Mononuclear cell (primary cell): Measurements from ENCODE around the gene CEBPA. TPM values are rescaled to one million over a fixed set of nuclear protein-coding genes. Genes with fewer than 3 reads are reported as not detected.

Experiments
- total RNA-seq: library from RNA; depleted of rRNA; stranded (reverse); fragments of >200 nt; gene quantifications from one replicate; pipeline ENCODE4 v1.2.3, GENCODE V29; 2012

Gene CEBPA
- total RNA-seq, 1 donor = 19.8 TPM

Other genes starting within 250 kb of the CEBPA start
- 0.31 TPM for gene RHPN2, start 237.6 kb downstream of the CEBPA start, total RNA-seq
- gene GPATCH1, start 221.4 kb downstream of the CEBPA start, total RNA-seq = 5.4 TPM
- not detected for gene WDR88, start 170.4 kb downstream of the CEBPA start, total RNA-seq
- gene LRP3, start 108.2 kb downstream of the CEBPA start, total RNA-seq = 3.8 TPM
- not detected for gene SLC7A10, start 76.7 kb downstream of the CEBPA start, total RNA-seq
- gene CEBPG, start 71.2 kb upstream of the CEBPA start, total RNA-seq = 25.3 TPM
- gene PEPD, start 219.3 kb upstream of the CEBPA start, total RNA-seq = 23.5 TPM